Measurements from ENCODE around the gene DHX9. TPM values are rescaled to one million over a fixed set of nuclear protein-coding genes. Genes with fewer than 3 reads are reported as not detected.

DHX9 gene
- total and polyA plus RNA-seq, 9 of the 15 experiments (the other 6 are each of a cell fraction or from before 2014, with no cell fraction given) = 100 to 409 (median 294) TPM

DNA sequence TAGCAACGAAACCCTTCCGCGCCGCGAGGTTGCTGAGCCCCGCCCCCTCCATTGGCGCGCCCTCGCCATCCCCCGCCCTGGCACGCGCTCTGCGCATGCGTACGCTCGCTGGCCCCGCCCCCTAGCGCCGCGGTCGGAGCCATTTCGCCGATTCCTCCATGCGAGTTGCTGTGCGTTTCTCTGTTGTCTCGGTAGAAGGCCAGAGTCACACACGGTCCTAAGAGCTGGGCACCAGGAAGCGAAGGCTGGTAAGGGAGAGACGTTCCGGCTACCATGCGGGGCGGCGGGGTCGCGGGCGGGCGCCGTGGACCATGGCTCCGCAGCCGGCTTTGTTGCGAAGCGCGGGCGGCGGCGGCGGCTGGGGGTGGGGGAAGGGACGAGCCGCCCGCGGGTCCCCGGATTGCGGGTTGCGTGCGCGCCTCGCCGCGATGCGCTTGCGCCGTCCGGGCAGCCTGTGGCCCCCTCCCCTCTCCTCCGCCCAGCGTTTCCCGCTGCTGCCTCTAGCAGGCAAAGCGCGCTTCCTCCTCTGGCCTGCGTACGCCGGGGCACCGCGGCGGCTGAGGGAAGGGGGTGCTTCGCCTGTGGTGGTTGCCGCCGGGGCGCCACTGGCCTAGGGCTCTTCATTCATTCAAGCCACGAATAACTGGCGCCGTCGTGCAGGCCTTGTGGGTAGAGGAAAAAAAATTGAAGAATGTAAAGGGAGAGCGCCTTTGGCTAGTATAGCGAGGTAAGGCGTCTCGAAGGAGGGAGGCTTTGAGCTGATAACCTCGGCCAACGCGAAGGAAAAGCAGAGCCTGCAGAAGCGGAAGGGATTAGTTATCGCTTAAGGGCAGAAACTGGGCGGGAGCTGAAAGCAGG is at the start of gene DHX9 (continued):
- TF ChIP-seq ZBTB11 (CRISPR knock-in tag; IDR thresholded peaks at IDR 0.05) (peak in 2 of 3 experiments; percentile 35 to 82; a peak in 2 of 6 replicates), MYNN (IDR thresholded peaks at IDR 0.05) (0 out of 2 replicates have a peak, but pooled peaks have one; percentile 75), MYNN (CRISPR knock-in tag; IDR thresholded peaks at IDR 0.05) (no peak), XRCC3 (IDR thresholded peaks at IDR 0.05) (no peak), TRIM24 (IDR thresholded peaks at IDR 0.05) (peak; percentile 77 to 85), ZNF354B (CRISPR knock-in tag; IDR thresholded peaks at IDR 0.05) (no peak; the same call in 1 of the 2 replicates), E2F3 (CRISPR knock-in tag; IDR thresholded peaks at IDR 0.05) (peak; percentile 40; the same call in 1 of the 2 replicates), SNIP1 (IDR thresholded peaks at IDR 0.05; ENCODE audit: low read depth) (no peak), CUX1 (CRISPR knock-in tag; IDR thresholded peaks at IDR 0.05) (no peak), RBBP5 (IDR thresholded peaks at IDR 0.05; ENCODE audit: borderline replicate concordance, insufficient read depth, low read length, poor library complexity, severe bottlenecking) (peak; percentile 95)
- TF ChIP-seq, protein P1, sequence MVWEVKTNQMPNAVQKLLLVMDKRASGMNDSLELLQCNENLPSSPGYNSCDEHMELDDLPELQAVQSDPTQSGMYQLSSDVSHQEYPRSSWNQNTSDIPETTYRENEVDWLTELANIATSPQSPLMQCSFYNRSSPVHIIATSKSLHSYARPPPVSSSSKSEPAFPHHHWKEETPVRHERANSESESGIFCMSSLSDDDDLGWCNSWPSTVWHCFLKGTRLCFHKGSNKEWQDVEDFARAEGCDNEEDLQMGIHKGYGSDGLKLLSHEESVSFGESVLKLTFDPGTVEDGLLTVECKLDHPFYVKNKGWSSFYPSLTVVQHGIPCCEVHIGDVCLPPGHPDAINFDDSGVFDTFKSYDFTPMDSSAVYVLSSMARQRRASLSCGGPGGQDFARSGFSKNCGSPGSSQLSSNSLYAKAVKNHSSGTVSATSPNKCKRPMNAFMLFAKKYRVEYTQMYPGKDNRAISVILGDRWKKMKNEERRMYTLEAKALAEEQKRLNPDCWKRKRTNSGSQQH (CRISPR knock-in tag; IDR thresholded peaks at IDR 0.05) = peak; percentile 85
- TF ChIP-seq, protein P2, sequence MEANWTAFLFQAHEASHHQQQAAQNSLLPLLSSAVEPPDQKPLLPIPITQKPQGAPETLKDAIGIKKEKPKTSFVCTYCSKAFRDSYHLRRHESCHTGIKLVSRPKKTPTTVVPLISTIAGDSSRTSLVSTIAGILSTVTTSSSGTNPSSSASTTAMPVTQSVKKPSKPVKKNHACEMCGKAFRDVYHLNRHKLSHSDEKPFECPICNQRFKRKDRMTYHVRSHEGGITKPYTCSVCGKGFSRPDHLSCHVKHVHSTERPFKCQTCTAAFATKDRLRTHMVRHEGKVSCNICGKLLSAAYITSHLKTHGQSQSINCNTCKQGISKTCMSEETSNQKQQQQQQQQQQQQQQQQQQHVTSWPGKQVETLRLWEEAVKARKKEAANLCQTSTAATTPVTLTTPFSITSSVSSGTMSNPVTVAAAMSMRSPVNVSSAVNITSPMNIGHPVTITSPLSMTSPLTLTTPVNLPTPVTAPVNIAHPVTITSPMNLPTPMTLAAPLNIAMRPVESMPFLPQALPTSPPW (CRISPR knock-in tag; IDR thresholded peaks at IDR 0.05) = peak; percentile 95

Measured in K562 (cell line).